ENCODE data around the gene RAMAC.
A peak's percentile ranks its signal among the peaks of the same experiment; 100 is the strongest.
"Not testable (repeated sequence)": the region's sequence is repeated elsewhere in the genome, so short reads cannot be mapped to it uniquely, and the experiment has no call there.

The RAMAC gene

GRCh38 chr15:83018436-83018835 is 32.4 kb downstream of the RAMAC start:
- H3K4me3 ChIP-seq (ENCODE audit: control insufficient read depth in 1 of 7, extremely low read depth in 1 of 7, insufficient read depth in 4 of 7, low read depth in 2 of 7, low read length in 6 of 7): no peak overlapping the region
- WGBS (ENCODE audit: insufficient coverage): 100% methylated on average over 1 of the region's 2 CpGs
- H3K27ac ChIP-seq (ENCODE audit: insufficient read depth in 1 of 2, low read depth in 1 of 2, low read length in 2 of 2, poor library complexity in 1 of 2, severe bottlenecking in 2 of 2): peak overlapping the region in 1 of 2 experiments; percentile 5
- no peaks in the 10 kb centered on the region for H3K27me3 ChIP-seq (replicated peaks in 2 of 5; ENCODE audit: control insufficient read depth in 4 of 5, insufficient read depth in 5 of 5, low read length in 4 of 5)
- CTCF ChIA-PET: interaction anchor here (0.9 to 1.0 kb wide), 2 partner anchors 8 to 187 kb away, joined by 3 read pairs; no protein-coding TSS in a partner anchor
- no peaks in the 10 kb centered on the region for H3K9me3 ChIP-seq (ENCODE audit: control extremely low read depth in 1 of 5, control insufficient read depth in 4 of 5, insufficient read depth in 2 of 5, low read depth in 1 of 5, low read length in 4 of 5)
- peaks cover 0 to 14% (median 6%) of the 10 kb centered on the region in 4 experiments for H3K4me1 ChIP-seq (ENCODE audit: control extremely low read depth in 1 of 4, control insufficient read depth in 4 of 4, insufficient read depth in 4 of 4, low read length in 3 of 4)
- POLR2A ChIA-PET: interaction anchor here (0.5 kb wide), 1 partner anchor 811 kb away, joined by 3 read pairs; no protein-coding TSS in a partner anchor
- peaks cover 6 to 45% (median 23%) of the 10 kb centered on the region in 4 experiments for H3K36me3 ChIP-seq (ENCODE audit: control insufficient read depth in 4 of 4, insufficient read depth in 4 of 4, low read length in 3 of 4)
- no peak for DNase-seq

GRCh38 chr15:83030021-83030420 is 44.0 kb downstream of the RAMAC start:
- POLR2A ChIA-PET: no interaction called here

GRCh38 chr15:83031234-83031633 is 45.2 kb downstream of the RAMAC start:
- H3K4me3 ChIP-seq (ENCODE audit: control insufficient read depth in 1 of 7, extremely low read depth in 1 of 7, insufficient read depth in 4 of 7, low read depth in 2 of 7, low read length in 6 of 7); DNase-seq; H3K27ac ChIP-seq (ENCODE audit: insufficient read depth in 1 of 2, low read depth in 1 of 2, low read length in 2 of 2, poor library complexity in 1 of 2, severe bottlenecking in 2 of 2); H3K9me3 ChIP-seq (ENCODE audit: control extremely low read depth in 1 of 5, control insufficient read depth in 4 of 5, insufficient read depth in 2 of 5, low read depth in 1 of 5, low read length in 4 of 5); POLR2A ChIA-PET; CTCF ChIA-PET; H3K4me1 ChIP-seq (ENCODE audit: control extremely low read depth in 1 of 4, control insufficient read depth in 4 of 4, insufficient read depth in 4 of 4, low read length in 3 of 4); H3K27me3 ChIP-seq (replicated peaks in 2 of 5; ENCODE audit: control insufficient read depth in 4 of 5, insufficient read depth in 5 of 5, low read length in 4 of 5): not testable (repeated sequence)
- peaks cover 11 to 57% (median 28%) of the 10 kb centered on the region in 4 experiments for H3K36me3 ChIP-seq (ENCODE audit: control insufficient read depth in 4 of 4, insufficient read depth in 4 of 4, low read length in 3 of 4)
- 90% methylated on average over 2 of the region's 6 CpGs for whole genome bisulfite sequencing (ENCODE audit: insufficient coverage)

More at GRCh38 chr15:83030021-83030420, 44.0 kb downstream of the RAMAC start:
- peaks cover 12 to 59% (median 27%) of the 10 kb centered on the region in 4 experiments for H3K36me3 ChIP-seq (ENCODE audit: control insufficient read depth in 4 of 4, insufficient read depth in 4 of 4, low read length in 3 of 4)
- H3K9me3 ChIP-seq (ENCODE audit: control extremely low read depth in 1 of 5, control insufficient read depth in 4 of 5, insufficient read depth in 2 of 5, low read depth in 1 of 5, low read length in 4 of 5): no peaks in the 10 kb centered on the region
- H3K27me3 ChIP-seq (replicated peaks in 2 of 5; ENCODE audit: control insufficient read depth in 4 of 5, insufficient read depth in 5 of 5, low read length in 4 of 5): no peaks in the 10 kb centered on the region
- H3K4me3 ChIP-seq (ENCODE audit: control insufficient read depth in 1 of 7, extremely low read depth in 1 of 7, insufficient read depth in 4 of 7, low read depth in 2 of 7, low read length in 6 of 7): no peak overlapping the region
- no peaks in the 10 kb centered on the region for H3K4me1 ChIP-seq (ENCODE audit: control extremely low read depth in 1 of 4, control insufficient read depth in 4 of 4, insufficient read depth in 4 of 4, low read length in 3 of 4)
- no peak for DNase-seq
- no peak overlapping the region for H3K27ac ChIP-seq (ENCODE audit: insufficient read depth in 1 of 2, low read depth in 1 of 2, low read length in 2 of 2, poor library complexity in 1 of 2, severe bottlenecking in 2 of 2)
- CTCF ChIA-PET: no interaction called here
- WGBS (ENCODE audit: insufficient coverage): 100% methylated on average over 6 of the region's 8 CpGs

GRCh38 chr15:83036253-83036652 is 50.2 kb downstream of the RAMAC start:
- H3K27ac ChIP-seq (ENCODE audit: insufficient read depth in 1 of 2, low read depth in 1 of 2, low read length in 2 of 2, poor library complexity in 1 of 2, severe bottlenecking in 2 of 2): no peak overlapping the region
- DNase-seq: no peak
- no peaks in the 10 kb centered on the region for H3K4me1 ChIP-seq (ENCODE audit: control extremely low read depth in 1 of 4, control insufficient read depth in 4 of 4, insufficient read depth in 4 of 4, low read length in 3 of 4)
- no peak overlapping the region for H3K4me3 ChIP-seq (ENCODE audit: control insufficient read depth in 1 of 7, extremely low read depth in 1 of 7, insufficient read depth in 4 of 7, low read depth in 2 of 7, low read length in 6 of 7)
- peaks cover 11 to 54% (median 22%) of the 10 kb centered on the region in 4 experiments for H3K36me3 ChIP-seq (ENCODE audit: control insufficient read depth in 4 of 4, insufficient read depth in 4 of 4, low read length in 3 of 4)
- CTCF ChIA-PET: no interaction called here
- H3K9me3 ChIP-seq (ENCODE audit: control extremely low read depth in 1 of 5, control insufficient read depth in 4 of 5, insufficient read depth in 2 of 5, low read depth in 1 of 5, low read length in 4 of 5): peaks cover 0 to 4% (median 0%) of the 10 kb centered on the region in 5 experiments
- WGBS (ENCODE audit: insufficient coverage): 100% methylated on average over 2 of the region's 6 CpGs
- H3K27me3 ChIP-seq (replicated peaks in 2 of 5; ENCODE audit: control insufficient read depth in 4 of 5, insufficient read depth in 5 of 5, low read length in 4 of 5): no peaks in the 10 kb centered on the region
- POLR2A ChIA-PET: no interaction called here

- no peak overlapping the region for H3K27ac ChIP-seq (ENCODE audit: insufficient read depth in 1 of 2, low read depth in 1 of 2, low read length in 2 of 2, poor library complexity in 1 of 2, severe bottlenecking in 2 of 2)
- H3K4me3 ChIP-seq (ENCODE audit: control insufficient read depth in 1 of 7, extremely low read depth in 1 of 7, insufficient read depth in 4 of 7, low read depth in 2 of 7, low read length in 6 of 7): no peak overlapping the region
- no peaks in the 10 kb centered on the region for H3K4me1 ChIP-seq (ENCODE audit: control extremely low read depth in 1 of 4, control insufficient read depth in 4 of 4, insufficient read depth in 4 of 4, low read length in 3 of 4)
- peaks cover 14 to 55% (median 32%) of the 10 kb centered on the region in 4 experiments for H3K36me3 ChIP-seq (ENCODE audit: control insufficient read depth in 4 of 4, insufficient read depth in 4 of 4, low read length in 3 of 4)
- POLR2A ChIA-PET: no interaction called here
- H3K27me3 ChIP-seq (replicated peaks in 2 of 5; ENCODE audit: control insufficient read depth in 4 of 5, insufficient read depth in 5 of 5, low read length in 4 of 5): no peaks in the 10 kb centered on the region
- 83% methylated on average over 1 of the region's 1 CpG for WGBS (ENCODE audit: insufficient coverage)
- CTCF ChIA-PET: no interaction called here
- no peak for DNase-seq
- H3K9me3 ChIP-seq (ENCODE audit: control extremely low read depth in 1 of 5, control insufficient read depth in 4 of 5, insufficient read depth in 2 of 5, low read depth in 1 of 5, low read length in 4 of 5): peaks cover 0 to 4% (median 0%) of the 10 kb centered on the region in 5 experiments
Measured at GRCh38 chr15:83039206-83039605, 53.2 kb downstream of the RAMAC start.
